Endothelial cell of umbilical vein (primary cell): ENCODE data around the gene ALDOA. TPM values are rescaled to one million over a fixed set of nuclear protein-coding genes. Genes with fewer than 3 reads are reported as not detected.

Source experiments
- BruUV-seq: library from RNA; stranded (reverse); fragments of 400-500 nt; replicated peaks from 2 replicates; lab custom pipeline; 2021; lab: Mats Ljungman, UMichigan
- CTCF ChIA-PET: fragments of 300-600, 350-600 bp; sonication (Branson Sonifier 250); formaldehyde crosslinking; loops from one replicate; lab custom pipeline; 2021; ENCODE audit warnings: antibody characterized with exemption, inconsistent platforms; lab: Charles Lee
- POLR2A ChIA-PET: fragments of 300-600, 350-600 bp; sonication (Branson Sonifier 250); formaldehyde crosslinking; loops from one replicate; lab custom pipeline; 2021; ENCODE audit warnings: antibody characterized with exemption, inconsistent platforms; lab: Charles Lee
- DNase-seq: peaks from one replicate; pipeline ENCODE4 v3.0.0-alpha.2; 2011; ENCODE audit warnings: low read depth, low spot score
- FAIRE-seq: peaks from 2 replicates; lab custom pipeline; 2011; peaks lifted over from hg19 to GRCh38; lab: Jason Lieb, UNC
- H2AFZ ChIP-seq: 2 replicates; pipeline ENCODE4 v1.6.0; 2012; ENCODE audit warnings: low read depth, low read length, control low read depth, inconsistent platforms
- H3K27ac ChIP-seq: 2 replicates; pipeline ENCODE4 v1.5.1; 2011; ENCODE audit warnings: low read depth, mild to moderate bottlenecking, control low read depth, low read length, moderate library complexity; ENCODE audit not compliant: insufficient read depth
- H3K27me3 ChIP-seq, 2 experiments: 2 replicates each; pipeline versions ENCODE4 v1.6.0 to v1.6.1; 2011; ENCODE audit warnings: low read length in 2 of 2, mixed read lengths in 1 of 2; ENCODE audit not compliant: control insufficient read depth in 2 of 2, insufficient read depth in 2 of 2
- H3K36me3 ChIP-seq, 2 experiments: 2 replicates in 1 of 2; 3 replicates in 1 of 2; pipeline ENCODE4 v1.5.1; 2011; ENCODE audit warnings: low read length in 2 of 2, mild to moderate bottlenecking in 1 of 2, moderate library complexity in 1 of 2; ENCODE audit not compliant: control insufficient read depth in 2 of 2, insufficient read depth in 2 of 2; ENCODE audit errors: extremely low read depth in 1 of 2
- H3K4me1 ChIP-seq: 3 replicates; pipeline ENCODE4 v1.5.1; 2011; ENCODE audit warnings: mild to moderate bottlenecking, low read length; ENCODE audit not compliant: control insufficient read depth, insufficient read depth; ENCODE audit errors: extremely low read depth
- H3K4me2 ChIP-seq: 2 replicates; pipeline ENCODE4 v1.6.1; 2011; ENCODE audit warnings: low read length, control low read depth, mixed read lengths; ENCODE audit not compliant: insufficient read depth
- H3K4me3 ChIP-seq, 3 experiments: fragments of 200-600 bp in 1 of 3; sonication (generic), shearing (Covaris generic) in 1 of 3; replicated peaks in 1 of 3; 2 replicates each; pipeline ENCODE4 v1.5.1; 2011 to 2016; ENCODE audit warnings: control low read depth in 3 of 3, low read length in 3 of 3, mild to moderate bottlenecking in 2 of 3, inconsistent platforms in 1 of 3, low read depth in 1 of 3, moderate library complexity in 1 of 3; ENCODE audit not compliant: insufficient read depth in 1 of 3
- H3K79me2 ChIP-seq: 2 replicates; pipeline ENCODE4 v1.6.0; 2012; ENCODE audit warnings: low read length, inconsistent platforms; ENCODE audit not compliant: control insufficient read depth, insufficient read depth
- H3K9ac ChIP-seq: replicated peaks from 2 replicates; pipeline ENCODE3; 2011; ENCODE audit warnings: low read length, control low read depth; ENCODE audit not compliant: insufficient read depth; ENCODE audit errors: extremely low read depth
- H3K9me1 ChIP-seq: replicated peaks from 3 replicates; pipeline ENCODE4 v1.6.0; 2011; ENCODE audit warnings: mild to moderate bottlenecking, low read length; ENCODE audit not compliant: control insufficient read depth, insufficient read depth; ENCODE audit errors: extremely low read depth
- H3K9me3 ChIP-seq: replicated peaks from 2 replicates; pipeline ENCODE4 v1.5.1; 2012; ENCODE audit warnings: low read length, inconsistent platforms; ENCODE audit not compliant: control insufficient read depth, insufficient read depth
- H4K20me1 ChIP-seq: replicated peaks from 2 replicates; pipeline ENCODE3; 2011; ENCODE audit warnings: mild to moderate bottlenecking, low read length; ENCODE audit not compliant: control insufficient read depth, insufficient read depth; ENCODE audit errors: extremely low read depth
- CTCF ChIP-seq, 2 donors: IDR thresholded peaks; 1 replicate in 1 of 2; 2 replicates in 1 of 2; pipeline ENCODE4 v1.5.1; 2011; ENCODE audit warnings: low read length in 2 of 2, mild to moderate bottlenecking in 2 of 2, moderate library complexity in 2 of 2, control low read depth in 1 of 2, inconsistent platforms in 1 of 2, low read depth in 1 of 2; ENCODE audit not compliant: insufficient read depth in 1 of 2; ENCODE audit errors: extremely low read depth in 1 of 2
- EZH2 ChIP-seq: IDR thresholded peaks from 2 replicates; pipeline ENCODE4 v1.6.1; 2012; ENCODE audit warnings: borderline replicate concordance, low read depth, mild to moderate bottlenecking, moderate library complexity, low read length, inconsistent platforms; ENCODE audit not compliant: severe bottlenecking
- FOS ChIP-seq: IDR thresholded peaks from 2 replicates; pipeline ENCODE4 v1.6.1; 2011; ENCODE audit warnings: mild to moderate bottlenecking, low read length, moderate library complexity, borderline replicate concordance; ENCODE audit not compliant: insufficient read depth
- GATA2 ChIP-seq: IDR thresholded peaks from 2 replicates; pipeline ENCODE4 v1.7.0; 2011; ENCODE audit warnings: low read depth, mild to moderate bottlenecking, moderate library complexity, mixed read lengths, low read length; ENCODE audit not compliant: insufficient read length, insufficient read depth
- JUN ChIP-seq: IDR thresholded peaks from 2 replicates; pipeline ENCODE4 v1.6.1; 2011; ENCODE audit warnings: borderline replicate concordance, low read depth; ENCODE audit not compliant: insufficient read length, insufficient read depth
- MAX ChIP-seq: IDR thresholded peaks from 2 replicates; pipeline ENCODE4 v1.6.1; 2011; ENCODE audit not compliant: insufficient read depth, insufficient read length
- MYC ChIP-seq: IDR thresholded peaks from one replicate; pipeline ENCODE4 v1.6.1; 2011; ENCODE audit warnings: mild to moderate bottlenecking, low read depth, low read length
- POLR2A ChIP-seq: IDR thresholded peaks from 2 replicates; pipeline ENCODE4 v1.6.1; 2012; ENCODE audit warnings: low read depth, mild to moderate bottlenecking, control low read depth, low read length
- POLR2AphosphoS5 ChIP-seq: IDR thresholded peaks from 2 replicates; pipeline ENCODE4 v1.6.1; 2012; ENCODE audit warnings: low read depth, mild to moderate bottlenecking, control low read depth, low read length, moderate library complexity; ENCODE audit not compliant: insufficient read depth
- dilution Hi-C: fragments of 300-500 bp; cut with MboI; formaldehyde crosslinking; loops from one replicate; pipeline ENCODE4 v1.15.0; 2019; ENCODE audit warnings: low sequenced_read_pairs; ENCODE audit not compliant: extremely low pct_ligation_motif_present
- intact Hi-C: fragments of 100-400 bp; cut with micrococcal nuclease; formaldehyde crosslinking; loops from one replicate; pipeline ENCODE4 v1.10.0; 2022
- polyA plus RNA-seq, 4 experiments: library from polyadenylated mRNA; depleted of rRNA in 3 of 4; stranded (reverse) in 3 of 4; unstranded in 1 of 4; fragments of >200 nt; gene quantifications; 2 replicates each; pipeline versions ENCODE4 v1.2.1 to v1.2.3, GENCODE V29; 2011 to 2012; ENCODE audit warnings: missing spikeins in 1 of 4
- total RNA-seq: library from RNA; stranded (reverse); gene quantifications from 2 replicates; pipeline ENCODE4 v1.2.3, GENCODE V29; 2021

The ALDOA gene
- total and polyA plus RNA-seq, 2 donors (not counting 3 experiments of a cell fraction or from before 2014, with no cell fraction given), result 871 to 1,114 TPM

GRCh38 chr16:30060836-30061554 is 4.6 kb upstream of the ALDOA start:
- DNase-seq, result no peak
- no peak overlapping the region for H3K4me2 ChIP-seq
- no peak overlapping the region for H2AFZ ChIP-seq
- ChIA-PET CTCF (no interaction called here), POLR2A (no interaction called here)
- no peak overlapping the region for H3K9ac ChIP-seq
- peaks cover 3% of the 10 kb centered on the region for H3K79me2 ChIP-seq
- H3K4me1 ChIP-seq, result peaks cover 16% of the 10 kb centered on the region
- no peaks in the 10 kb centered on the region for H3K27me3 ChIP-seq
- dilution Hi-C loops, result no loop called here
- no peak for FAIRE-seq
- intact Hi-C loops, result no loop called here
- no TSS peak for BruUV-seq
- peaks cover 0 to 5% of the 10 kb centered on the region in 2 experiments for H3K36me3 ChIP-seq
- no peaks in the 10 kb centered on the region for H3K9me1 ChIP-seq
- H3K4me3 ChIP-seq, result no peak overlapping the region
- H3K27ac ChIP-seq, result no peak overlapping the region
- no peaks in the 10 kb centered on the region for H4K20me1 ChIP-seq
- H3K9me3 ChIP-seq, result no peaks in the 10 kb centered on the region
- TF ChIP-seq POLR2AphosphoS5 (no peak), CTCF (IDR thresholded peaks at IDR 0.05; ENCODE audit: extremely low read depth in 1 of 2, insufficient read depth in 1 of 2, low read depth in 1 of 2, low read length in 2 of 2) (no peak), MYC (no peak), JUN (no peak), POLR2A (no peak), GATA2 (no peak), EZH2 (no peak), FOS (no peak), MAX (no peak)
